Globus pallidus (tissue), 1 donor: Measurements from ENCODE around the gene NFATC2.
"Not testable (repeated sequence)": the region's sequence is repeated elsewhere in the genome, so short reads cannot be mapped to it uniquely, and the experiment has no call there.

Source experiments
- DNase-seq: peaks from one replicate; pipeline ENCODE4 v3.0.0-alpha.2; 2015; ENCODE audit warnings: low spot score

Gene NFATC2

DNA sequence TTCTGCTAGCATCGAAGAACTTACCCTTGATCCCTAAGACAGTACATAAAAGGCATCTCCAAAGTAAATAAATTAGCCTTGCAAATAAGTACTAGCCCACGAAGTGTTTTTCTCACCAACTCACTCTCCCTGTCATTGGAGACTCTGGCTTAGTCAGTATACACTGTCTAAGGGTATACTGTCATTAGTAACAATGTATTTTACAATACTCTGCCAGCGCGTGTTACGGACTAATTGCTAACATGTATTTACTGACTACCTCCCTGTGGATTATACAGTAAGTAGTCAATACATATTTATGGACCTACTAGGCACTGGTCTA lies 72.1 kb downstream of the NFATC2 start:
- DNase-seq: no peak

DNA sequence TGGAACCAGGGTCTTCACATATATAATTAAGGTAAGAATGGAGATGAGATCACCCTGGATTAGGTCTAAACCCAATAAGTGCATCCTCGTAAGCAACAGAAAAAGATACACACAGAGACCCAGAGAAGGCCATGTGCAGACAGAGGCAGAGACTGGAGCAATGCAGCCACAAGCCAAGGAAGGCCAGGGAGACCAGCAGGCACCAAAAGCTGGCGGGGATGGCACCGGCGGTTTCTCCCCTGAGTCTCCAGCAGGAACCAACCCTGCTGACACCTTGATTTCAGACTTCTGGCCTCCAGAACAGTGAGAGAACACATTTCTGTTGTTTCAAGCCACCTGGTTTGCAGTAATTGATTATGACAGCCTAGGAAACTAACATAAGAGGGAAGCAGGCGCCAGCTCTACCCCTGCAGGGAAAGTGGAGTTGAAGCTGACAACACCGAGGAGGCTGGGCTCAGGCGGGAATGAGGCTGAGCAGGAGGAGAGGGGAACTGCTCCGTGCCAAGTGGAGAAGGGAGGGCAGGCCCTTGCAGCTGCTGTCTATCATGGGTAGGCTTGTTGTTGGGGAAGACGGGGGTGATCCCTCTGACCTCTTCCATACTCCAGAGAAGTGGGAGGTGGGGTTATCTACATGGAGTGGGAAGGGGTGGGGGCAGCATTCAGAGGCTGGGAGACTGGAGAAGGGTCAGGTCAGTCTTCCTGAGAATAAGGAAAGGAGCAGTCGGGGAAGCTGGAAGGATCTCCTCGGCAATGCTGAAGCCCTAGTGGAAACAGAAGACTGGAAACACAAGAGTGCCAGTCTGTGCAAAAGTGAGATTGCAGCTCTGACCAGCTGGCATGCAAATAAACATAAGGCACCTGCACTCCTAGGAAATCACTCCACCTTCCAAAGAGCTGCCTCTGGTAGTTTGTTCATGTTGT lies 72.7 kb downstream of the NFATC2 start:
- DNase-seq: no peak

DNA sequence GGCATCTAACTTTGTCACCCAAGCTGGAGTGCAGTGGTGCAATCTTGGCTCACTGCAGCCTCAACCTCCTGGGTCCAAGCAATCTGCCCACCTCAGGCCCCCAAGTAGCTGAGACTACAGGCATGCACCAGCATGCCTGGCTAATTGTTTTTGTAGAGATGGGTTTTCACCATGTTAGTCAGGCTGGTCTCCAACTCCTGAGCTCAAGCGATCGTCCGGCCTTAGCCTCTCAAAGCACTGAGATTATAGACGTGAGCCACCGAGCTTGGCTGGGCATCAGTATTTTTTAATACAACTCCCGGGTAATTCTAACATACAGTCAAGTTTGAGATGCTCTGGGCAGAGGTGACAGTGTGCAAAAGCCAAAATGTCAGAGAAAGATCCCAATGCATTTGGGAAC lies 73.5 kb downstream of the NFATC2 start:
- no peak for DNase-seq

DNA sequence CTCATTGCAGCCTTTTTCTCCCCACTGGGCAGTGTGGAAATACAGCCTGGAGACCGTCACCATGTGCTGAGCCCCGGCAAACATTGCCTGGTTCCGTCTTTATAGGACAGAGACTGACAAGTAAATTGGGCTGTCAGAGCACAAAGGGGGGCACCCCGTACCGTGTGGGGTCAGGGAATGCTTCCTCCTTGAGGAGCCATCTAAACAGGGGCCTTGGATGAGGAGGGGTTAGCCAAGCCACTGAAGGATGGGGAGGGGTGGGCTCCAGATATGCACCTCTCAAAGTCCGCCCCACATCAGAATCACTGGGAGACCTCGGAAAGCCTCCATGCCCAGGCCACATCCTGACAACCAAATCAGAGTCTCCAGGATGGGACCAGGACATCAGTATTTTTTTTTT lies 73.9 kb downstream of the NFATC2 start:
- no peak for DNase-seq

DNA sequence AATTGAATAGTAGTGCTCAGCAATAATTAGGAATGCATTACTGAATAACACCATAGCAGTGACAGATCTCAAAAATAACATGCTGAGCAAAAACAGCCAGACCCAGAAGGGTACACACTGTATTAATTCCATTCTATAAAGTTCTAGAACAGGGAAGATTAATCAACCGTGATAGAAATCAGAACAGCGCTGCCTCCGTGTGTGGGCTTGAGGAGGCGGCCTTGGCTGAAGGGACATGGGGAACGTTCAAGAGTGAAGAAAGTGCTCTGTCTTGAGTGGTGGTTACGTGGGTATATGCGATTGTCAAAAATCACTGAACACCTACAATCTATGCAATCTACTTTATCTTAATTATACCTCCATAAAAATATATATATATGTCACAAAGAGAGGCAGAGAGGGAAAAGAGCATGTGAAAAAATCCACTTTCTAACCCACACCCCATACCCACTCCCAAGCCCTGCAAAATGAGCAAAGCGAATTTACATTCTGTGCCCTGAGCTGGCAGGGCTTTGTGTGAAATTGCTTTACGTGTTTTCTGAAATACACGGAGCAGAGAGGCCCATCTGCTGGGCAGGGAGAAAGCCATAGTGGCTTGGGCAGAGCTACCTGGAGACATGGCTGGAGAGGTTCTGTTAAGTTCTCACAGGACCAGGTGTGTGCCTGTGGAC lies 74.4 kb downstream of the NFATC2 start:
- no peak for DNase-seq

DNA sequence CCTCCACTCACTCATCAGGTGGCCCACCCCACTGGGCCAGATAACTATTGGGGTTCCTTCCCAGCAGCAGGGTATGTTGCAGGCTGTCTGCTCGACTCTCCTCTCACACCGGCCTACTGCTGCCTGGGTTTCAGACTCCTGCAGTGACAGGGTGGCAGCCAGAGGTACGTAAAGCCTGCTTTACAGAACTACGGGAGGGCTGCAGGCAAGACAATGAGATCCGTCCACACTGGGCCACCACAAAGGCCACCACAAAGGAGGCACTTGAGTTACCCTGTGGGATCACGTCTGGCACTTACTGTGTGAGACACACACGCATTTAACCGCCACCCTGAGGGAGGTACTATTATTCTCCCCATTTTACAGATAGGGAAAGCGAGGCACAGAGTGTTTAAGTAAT lies 78.5 kb downstream of the NFATC2 start:
- no peak for DNase-seq

DNA sequence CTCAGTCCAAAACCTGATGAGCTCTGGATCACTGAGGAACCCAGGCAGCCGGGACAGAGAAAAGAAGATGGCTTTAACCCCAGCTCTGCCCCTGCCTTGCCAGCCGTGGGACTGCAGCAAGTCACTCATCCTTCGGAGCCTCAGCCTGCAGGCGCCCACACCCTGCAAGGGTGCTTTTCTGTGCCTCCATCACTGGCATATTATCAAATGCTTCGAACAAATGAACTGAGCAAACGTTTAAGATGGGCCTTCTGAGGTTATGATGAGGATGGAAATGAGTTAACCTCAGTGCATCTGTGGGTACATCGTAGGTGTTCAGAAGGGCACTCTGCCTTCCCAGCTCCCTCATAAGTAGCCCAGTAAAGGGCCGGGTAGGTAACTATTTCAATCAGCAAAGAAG lies 79.0 kb downstream of the NFATC2 start:
- no peak for DNase-seq

DNA sequence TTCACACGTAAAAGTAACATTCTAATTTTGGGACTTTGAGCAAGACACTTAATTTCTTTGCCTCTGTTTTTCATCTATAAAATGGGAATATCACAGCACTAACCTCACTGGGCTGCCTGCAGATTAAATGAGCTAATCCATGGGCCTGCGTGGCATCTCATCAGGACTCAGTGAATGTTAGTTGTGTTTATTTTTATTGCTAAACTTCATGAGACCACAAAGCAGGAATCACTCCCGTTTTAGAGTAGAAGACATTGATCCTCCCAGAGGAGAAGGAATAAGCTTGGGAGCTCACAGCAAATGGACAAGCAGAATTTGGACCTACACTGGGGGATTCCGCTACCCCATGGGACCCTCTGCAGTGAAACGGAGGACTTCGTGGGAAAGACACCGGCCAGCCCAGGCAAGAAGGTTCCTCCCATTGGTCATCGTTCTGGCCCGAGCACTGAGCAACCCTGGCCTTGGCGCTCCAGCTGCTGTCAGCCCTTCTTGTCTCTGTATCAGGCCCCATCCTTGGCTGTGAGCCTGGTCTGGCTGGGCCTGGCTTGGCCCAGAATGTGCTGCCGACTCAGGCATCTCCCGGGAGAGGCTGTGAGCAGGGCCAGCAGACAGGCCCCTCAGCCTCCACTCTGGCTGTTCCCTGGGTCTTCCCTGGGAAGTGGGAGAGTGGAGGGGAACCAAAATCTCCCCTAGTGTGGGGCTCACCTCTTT lies 79.8 kb downstream of the NFATC2 start:
- DNase-seq: peak; percentile 68

DNA sequence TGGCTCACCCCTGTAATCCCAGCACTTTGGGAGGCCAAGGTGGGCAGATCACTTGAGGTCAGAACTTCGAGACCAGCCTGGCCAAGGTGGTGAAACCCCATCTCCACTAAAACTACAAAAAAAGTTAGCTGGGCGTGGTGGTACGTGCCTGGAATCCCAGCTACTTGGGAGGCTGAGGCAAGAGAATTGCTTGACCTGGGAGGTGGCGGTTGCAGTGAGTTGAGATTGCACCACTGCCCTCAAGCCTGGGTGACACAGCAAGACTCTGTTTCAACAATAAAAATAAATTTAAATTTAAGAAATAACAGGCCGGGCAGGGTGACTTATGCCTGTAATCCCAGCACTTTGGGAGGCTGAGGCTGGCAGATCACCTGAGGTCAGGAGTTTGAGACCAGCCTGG lies 80.7 kb downstream of the NFATC2 start:
- not testable (repeated sequence) for DNase-seq

DNA sequence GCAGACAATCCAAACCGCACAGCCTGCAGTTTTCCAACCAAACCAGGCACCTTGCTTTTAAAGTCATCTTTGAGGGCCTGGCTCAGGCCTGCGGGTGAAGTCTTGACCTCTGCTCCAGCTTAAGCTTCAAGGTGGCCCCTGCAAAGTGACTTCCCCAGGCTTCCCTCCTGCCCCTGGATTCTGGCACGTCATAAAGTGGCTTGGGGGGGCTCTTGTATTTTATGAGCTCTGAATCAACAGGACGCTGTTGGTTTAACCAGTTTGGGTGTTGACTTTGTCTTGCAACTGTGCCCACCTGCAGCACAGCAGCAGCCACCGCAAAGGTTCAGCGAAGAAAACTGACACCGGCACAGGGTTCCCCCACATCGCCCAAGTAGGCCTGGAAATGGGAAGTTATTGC lies 81.2 kb downstream of the NFATC2 start:
- no peak for DNase-seq

DNA sequence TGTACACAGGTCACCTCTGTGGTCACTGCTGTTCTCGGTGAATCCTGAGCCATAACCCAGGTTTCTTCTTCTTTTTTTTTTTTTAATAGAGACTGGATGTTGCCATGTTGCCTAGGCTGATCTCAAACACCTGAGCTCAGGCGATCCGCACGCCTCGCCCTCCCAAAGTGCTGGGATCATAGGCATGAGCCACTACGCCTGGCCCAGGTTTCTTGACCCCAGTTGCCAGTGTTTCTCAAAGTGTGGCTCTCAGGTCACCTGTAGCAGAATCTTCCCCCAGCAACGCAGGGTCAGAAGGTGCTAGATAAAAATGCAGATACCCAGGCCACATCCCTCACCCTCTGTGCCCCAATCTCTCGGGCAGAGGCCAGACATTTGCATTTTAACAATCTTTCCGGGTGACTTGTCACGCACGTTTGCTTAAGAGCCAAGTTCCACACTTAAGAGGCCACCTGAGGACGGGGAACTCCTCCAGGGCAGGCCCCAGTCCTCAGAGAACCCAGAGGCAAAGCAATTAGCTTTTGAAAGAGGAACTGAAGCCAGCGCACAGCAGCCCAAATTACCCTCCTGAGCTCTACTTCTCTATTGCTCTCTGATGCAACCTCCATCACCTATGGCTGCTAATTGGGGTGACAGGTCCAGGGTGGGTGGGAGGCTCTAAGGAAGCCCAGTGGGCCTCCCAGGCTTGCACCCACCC lies 81.8 kb downstream of the NFATC2 start:
- no peak for DNase-seq

DNA sequence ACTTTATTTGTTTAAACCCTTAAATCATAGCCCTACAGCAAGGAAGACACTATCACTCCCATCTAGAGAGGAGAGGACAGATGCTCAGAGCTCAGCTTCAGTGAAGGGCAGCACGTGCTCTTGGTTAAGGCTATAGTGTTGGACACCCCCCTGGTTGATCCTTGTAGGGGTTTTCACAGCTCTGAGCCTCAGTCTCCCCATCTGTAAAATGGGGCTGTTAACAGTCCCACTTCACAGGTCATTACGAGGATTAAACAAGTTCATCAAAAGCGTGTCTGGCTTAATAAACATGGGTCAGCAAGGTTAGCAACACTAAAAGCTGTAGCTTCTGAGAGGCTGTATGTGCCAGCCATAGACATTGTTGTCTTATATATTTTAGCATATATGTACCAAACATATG lies 82.4 kb downstream of the NFATC2 start:
- DNase-seq: no peak

DNA sequence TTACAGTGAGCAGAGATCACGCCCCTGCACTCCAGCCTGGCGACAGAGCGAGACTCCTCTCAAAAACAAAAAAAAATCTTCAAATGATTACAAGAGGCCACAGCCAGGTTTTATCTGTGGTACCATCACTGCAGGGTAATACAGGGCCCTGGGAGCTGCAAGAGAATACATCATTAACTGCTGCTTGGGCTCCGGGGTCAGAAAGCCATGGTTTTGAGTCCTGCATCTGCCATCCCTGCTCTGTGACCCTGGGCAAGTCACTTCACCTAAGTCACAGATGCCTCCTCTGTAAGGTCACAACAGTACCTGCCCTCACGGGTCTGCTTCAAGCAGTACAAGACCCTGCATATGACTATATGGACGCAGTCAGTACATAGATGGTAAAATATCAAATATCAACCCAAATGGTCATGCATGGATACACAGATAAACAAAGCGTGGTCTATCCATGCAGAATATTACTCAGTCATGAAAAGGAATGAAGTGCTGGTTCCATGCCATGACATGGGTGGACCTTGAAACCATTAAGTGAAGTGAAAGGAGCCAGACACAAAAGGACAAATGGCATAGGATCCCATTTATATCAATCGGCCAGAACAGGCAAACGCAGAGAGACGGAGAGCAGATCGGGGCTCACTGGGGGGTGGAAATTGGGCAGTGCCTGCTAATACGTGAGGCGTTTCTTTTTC lies 83.6 kb downstream of the NFATC2 start:
- DNase-seq: no peak

DNA sequence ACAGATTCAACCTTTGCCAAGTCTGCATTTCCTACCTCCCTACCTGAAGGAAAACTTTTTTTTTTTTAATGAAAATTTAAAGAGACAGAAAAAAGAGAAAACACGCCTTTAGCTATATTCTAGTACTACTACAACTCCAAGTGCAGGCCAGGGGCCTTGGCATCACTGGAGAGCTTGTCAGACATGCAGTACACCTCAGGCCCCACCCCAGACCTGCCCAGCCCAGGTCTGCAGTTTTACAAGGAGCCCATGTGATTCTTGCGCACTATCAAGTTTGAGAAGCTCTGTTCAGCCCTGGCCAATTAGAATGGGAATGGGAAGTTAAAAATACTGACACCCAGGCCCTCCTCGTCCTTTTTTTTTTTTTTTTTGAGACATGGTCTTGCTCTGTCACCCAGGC lies 85.0 kb downstream of the NFATC2 start:
- DNase-seq: no peak

DNA sequence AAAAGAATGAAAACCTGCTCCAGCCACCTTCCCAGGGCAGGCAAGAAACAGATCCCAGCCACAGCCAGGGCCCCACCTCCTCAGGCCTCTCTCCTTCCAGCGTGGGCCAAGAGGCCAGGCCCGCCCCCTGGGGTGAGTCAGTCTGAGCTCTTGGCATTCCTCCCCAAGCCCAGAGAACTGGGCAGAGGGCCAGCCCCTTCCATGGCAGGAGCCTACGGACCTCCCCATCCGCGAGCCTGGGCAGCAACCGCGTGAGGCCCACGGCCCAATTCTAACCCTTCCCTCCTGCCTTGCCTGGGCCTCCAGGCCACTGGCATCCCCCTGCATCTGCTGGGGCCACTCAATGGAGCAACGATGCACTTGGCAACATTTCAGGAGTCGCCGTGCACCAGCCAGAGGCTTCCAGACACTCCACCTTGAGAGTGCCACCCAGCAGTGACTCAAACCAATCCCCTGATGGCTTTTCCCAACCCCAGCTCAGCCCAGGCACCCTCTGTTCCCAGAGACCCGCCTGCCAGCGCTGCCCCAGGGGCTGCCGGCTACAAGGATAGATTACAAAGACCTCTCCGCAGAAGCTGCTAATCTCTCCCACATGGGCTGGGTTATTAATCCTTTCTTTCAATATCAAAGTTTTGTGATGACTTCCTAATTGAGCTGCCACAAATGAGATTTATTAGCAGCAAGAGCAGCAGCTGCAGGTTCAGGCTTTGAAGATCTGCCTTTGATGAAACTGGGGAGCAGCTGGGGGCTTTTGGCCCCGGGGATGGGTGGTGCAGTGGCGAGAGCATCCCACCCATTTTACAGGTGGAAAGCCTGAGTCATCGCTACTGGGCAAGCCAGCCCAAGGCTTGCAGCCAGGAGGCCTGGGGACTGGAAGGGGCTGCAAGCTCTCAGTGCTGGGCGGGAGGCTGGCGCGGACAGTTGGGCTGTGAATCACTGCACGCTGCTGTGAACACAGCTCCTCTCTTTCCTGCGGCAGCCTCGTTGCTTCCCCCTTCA lies 85.7 kb downstream of the NFATC2 start:
- peak; percentile 85 for DNase-seq

DNA sequence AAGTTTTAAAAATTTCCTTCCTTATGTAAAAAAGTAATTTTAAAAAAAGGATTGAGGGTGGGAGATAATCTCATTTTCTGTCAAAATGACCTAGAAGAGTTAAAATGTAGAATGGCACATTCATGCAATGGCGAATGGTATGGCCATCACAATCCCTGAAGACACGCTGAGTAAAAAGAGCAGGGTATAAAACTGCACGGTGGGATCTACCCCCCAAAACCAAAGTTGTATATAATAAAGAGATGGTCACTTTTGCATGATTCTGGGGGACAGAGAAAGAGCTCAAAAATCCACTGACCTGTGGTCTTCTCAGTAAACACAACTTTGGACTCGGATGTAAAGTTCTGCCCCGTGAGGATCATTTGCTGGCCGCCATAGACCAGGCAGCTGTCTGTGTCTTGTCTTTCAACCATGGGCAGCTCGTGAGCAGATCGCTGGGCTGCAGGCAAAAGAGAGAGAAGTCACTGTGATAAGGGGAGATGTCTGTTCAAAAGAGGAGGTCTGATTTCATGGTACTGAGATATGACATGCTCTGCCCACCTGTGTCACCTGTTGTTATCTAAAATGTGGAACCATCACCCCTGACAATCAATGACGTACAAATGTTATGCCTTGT lies 88.2 kb downstream of the NFATC2 start:
- no peak for DNase-seq

DNA sequence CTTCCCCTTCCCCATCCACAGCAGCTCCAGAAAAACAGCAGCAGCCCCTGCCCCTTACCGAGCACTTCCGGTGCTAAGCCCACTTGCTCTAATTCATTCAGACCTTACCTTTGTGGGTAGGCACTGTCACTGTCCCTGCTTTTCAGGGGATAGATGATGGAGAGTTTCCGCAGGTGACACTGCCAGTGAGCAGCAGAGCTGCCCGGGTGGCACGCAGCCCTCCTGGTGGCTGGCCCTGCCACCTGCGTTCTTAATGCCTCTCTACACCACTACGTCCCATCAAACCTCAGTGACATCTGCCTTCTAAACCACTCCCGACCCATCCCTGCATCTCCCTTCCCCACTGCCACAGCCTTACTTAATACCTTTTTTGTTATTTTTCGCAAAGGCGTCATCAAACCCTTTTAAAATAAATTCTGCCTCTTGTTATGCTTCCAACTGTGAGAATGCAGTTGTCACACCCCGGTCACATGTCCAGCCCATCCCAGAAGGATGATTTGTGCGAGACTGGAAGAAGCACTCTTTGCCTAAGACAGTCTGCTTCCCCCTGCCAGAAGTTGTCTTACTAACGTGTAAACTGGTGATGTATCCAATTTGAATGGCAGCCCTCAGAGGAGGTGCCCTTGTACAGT lies 89.7 kb downstream of the NFATC2 start:
- no peak for DNase-seq

DNA sequence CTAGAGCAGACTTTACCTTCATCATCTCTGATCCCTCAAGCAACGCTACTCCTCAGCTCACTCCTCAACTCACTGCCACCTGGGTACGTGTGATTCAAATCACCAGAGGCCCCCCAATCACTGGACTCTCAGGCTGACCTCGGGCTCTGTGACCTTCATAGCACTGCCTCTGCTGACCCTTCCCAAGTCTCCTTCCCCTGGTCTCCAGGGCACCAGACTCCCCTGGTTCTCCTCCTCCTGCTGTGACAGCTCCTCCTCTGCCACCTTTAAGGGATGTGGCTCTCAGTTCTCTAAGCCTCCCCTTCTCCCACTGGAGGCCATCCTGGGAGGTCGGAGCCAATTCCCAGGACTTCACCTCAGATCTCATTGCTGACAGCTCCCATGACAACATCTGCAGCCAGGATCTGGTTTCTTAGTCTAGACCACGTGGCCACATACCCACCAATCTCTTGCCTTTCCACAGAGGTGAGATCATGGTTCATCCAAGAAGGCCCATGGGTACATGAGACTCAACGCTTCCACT lies 90.4 kb downstream of the NFATC2 start:
- no peak for DNase-seq

DNA sequence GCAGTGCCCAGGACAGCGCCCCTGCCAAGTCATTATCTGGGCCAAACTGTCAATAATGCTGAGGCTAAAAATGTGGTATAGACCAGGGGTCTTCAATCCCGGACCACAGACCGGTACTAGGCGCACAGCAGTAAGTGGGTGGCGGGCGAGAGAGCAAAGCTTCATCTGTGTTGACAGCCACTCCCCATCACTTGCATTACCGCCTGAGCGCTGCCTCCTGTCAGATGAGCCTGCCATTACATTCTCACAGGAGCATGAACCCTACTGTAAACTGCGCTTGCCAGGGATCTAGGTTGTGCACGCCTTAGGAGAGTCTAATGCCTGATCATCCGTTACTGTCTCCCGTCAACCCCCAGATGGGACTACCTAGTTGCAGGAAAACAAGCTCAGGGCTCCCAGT lies 91.0 kb downstream of the NFATC2 start:
- no peak for DNase-seq
